ENCODE data around the gene RIMBP2.

The RIMBP2 gene

GRCh38 chr12:130557201-130557600 is 158.9 kb downstream of the RIMBP2 start:
- CTCF ChIA-PET: no interaction called here
- Histone ChIP-seq H3K36me3 (ENCODE audit: control insufficient read depth in 2 of 2, insufficient read depth in 1 of 2, low read length in 2 of 2) (no peaks in the 10 kb centered on the region), H3K27ac (ENCODE audit: extremely low read depth, low read depth, low read length) (no peak overlapping the region), H3K4me1 (ENCODE audit: control insufficient read depth, insufficient read depth, low read length) (no peaks in the 10 kb centered on the region), H3K9me3 (ENCODE audit: control insufficient read depth, insufficient read depth, low read depth, low read length) (no peaks in the 10 kb centered on the region), H3K4me3 (ENCODE audit: low read depth, low read length) (no peak overlapping the region)
- TF ChIP-seq ZNF324 (tag by site-specific recombination; IDR thresholded peaks at IDR 0.05) (no peak), ZNF791 (tag by site-specific recombination; IDR thresholded peaks at IDR 0.05) (no peak), ZNF48 (tag by site-specific recombination; IDR thresholded peaks at IDR 0.05) (no peak), ZNF404 (tag by site-specific recombination; IDR thresholded peaks at IDR 0.05) (no peak), ZNF707 (tag by site-specific recombination; IDR thresholded peaks at IDR 0.05) (no peak), ZNF211 (tag by site-specific recombination; IDR thresholded peaks at IDR 0.05; ENCODE audit: low read depth) (no peak), ZBTB44 (tag by site-specific recombination; IDR thresholded peaks at IDR 0.05) (no peak), ZNF626 (tag by site-specific recombination; IDR thresholded peaks at IDR 0.05) (no peak), ZNF555 (tag by site-specific recombination; conservative IDR thresholded peaks at IDR 0.05) (no peak), ZNF521 (tag by site-specific recombination; IDR thresholded peaks at IDR 0.05) (no peak), ZFP3 (tag by site-specific recombination; IDR thresholded peaks at IDR 0.05; ENCODE audit: low read depth) (no peak), TRIM28 (IDR thresholded peaks at IDR 0.05; ENCODE audit: borderline replicate concordance, low read length) (no peak), EGR2 (tag by site-specific recombination; IDR thresholded peaks at IDR 0.05; ENCODE audit: low read depth) (no peak)
- TF ChIP-seq, protein P1, sequence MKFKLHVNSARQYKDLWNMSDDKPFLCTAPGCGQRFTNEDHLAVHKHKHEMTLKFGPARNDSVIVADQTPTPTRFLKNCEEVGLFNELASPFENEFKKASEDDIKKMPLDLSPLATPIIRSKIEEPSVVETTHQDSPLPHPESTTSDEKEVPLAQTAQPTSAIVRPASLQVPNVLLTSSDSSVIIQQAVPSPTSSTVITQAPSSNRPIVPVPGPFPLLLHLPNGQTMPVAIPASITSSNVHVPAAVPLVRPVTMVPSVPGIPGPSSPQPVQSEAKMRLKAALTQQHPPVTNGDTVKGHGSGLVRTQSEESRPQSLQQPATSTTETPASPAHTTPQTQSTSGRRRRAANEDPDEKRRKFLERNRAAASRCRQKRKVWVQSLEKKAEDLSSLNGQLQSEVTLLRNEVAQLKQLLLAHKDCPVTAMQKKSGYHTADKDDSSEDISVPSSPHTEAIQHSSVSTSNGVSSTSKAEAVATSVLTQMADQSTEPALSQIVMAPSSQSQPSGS (tag by site-specific recombination; IDR thresholded peaks at IDR 0.05; ENCODE audit: low read depth): no peak
- POLR2A ChIA-PET: no interaction called here

DNA sequence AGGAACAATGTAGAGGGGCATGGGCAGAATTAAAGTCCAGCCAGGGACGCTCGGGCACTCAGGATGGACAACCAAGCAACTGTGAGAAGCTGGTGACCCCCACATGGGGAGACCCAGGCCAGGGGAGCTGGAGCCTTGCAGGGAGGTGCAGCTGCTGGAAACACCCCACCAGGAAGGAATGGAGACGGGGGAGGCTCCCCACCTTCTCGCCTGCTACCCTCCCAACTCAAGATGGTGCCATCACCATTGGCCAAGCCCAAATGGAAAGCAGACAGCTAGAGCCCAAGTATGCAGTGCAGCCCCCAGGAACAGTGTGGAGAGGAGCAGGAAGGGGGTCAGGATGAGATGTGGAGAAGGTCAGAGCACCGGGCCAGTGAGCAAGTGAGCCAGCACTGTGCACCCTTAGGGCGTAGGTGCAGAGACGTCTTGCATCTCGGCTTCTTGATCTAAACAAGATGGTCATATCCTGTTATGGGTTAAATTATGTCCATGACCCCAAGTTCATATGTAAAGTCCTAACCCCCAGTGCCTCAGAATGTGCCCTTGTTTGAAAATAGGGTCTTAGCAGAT is 159.5 kb downstream of the RIMBP2 start:
- no peaks in the 10 kb centered on the region for H3K4me1 ChIP-seq (ENCODE audit: control insufficient read depth, insufficient read depth, low read length)
- no peak for TF ChIP-seq ZFP3 (tag by site-specific recombination; IDR thresholded peaks at IDR 0.05; ENCODE audit: low read depth)
- TF ChIP-seq SCRT2 (tag by site-specific recombination; IDR thresholded peaks at IDR 0.05): no peak
- TF ChIP-seq ZNF280D (tag by site-specific recombination; IDR thresholded peaks at IDR 0.05): no peak
- no peak for TF ChIP-seq KLF7 (tag by site-specific recombination; IDR thresholded peaks at IDR 0.05; ENCODE audit: borderline replicate concordance)
- no peak for TF ChIP-seq ZNF274 (IDR thresholded peaks at IDR 0.05; ENCODE audit: low read length)
- TF ChIP-seq ZNF274 (tag by site-specific recombination; IDR thresholded peaks at IDR 0.05; ENCODE audit: borderline replicate concordance): no peak
- TF ChIP-seq, protein P2, sequence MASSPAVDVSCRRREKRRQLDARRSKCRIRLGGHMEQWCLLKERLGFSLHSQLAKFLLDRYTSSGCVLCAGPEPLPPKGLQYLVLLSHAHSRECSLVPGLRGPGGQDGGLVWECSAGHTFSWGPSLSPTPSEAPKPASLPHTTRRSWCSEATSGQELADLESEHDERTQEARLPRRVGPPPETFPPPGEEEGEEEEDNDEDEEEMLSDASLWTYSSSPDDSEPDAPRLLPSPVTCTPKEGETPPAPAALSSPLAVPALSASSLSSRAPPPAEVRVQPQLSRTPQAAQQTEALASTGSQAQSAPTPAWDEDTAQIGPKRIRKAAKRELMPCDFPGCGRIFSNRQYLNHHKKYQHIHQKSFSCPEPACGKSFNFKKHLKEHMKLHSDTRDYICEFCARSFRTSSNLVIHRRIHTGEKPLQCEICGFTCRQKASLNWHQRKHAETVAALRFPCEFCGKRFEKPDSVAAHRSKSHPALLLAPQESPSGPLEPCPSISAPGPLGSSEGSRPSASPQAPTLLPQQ (tag by site-specific recombination; IDR thresholded peaks at IDR 0.05): no peak
- TF ChIP-seq ZBTB48 (tag by site-specific recombination; IDR thresholded peaks at IDR 0.05): no peak
- no peak for TF ChIP-seq EGR2 (tag by site-specific recombination; IDR thresholded peaks at IDR 0.05; ENCODE audit: low read depth)
- no peak for TF ChIP-seq ZBTB17 (tag by site-specific recombination; IDR thresholded peaks at IDR 0.05)
- TF ChIP-seq ZNF133 (tag by site-specific recombination; IDR thresholded peaks at IDR 0.05): no peak
- TF ChIP-seq YY1 (tag by site-specific recombination; IDR thresholded peaks at IDR 0.05): no peak
- no peak for TF ChIP-seq HOXA7 (CRISPR knock-in tag; IDR thresholded peaks at IDR 0.05; ENCODE audit: borderline replicate concordance)
- TF ChIP-seq OVOL3 (tag by site-specific recombination; IDR thresholded peaks at IDR 0.05): no peak
- TF ChIP-seq, protein P3, sequence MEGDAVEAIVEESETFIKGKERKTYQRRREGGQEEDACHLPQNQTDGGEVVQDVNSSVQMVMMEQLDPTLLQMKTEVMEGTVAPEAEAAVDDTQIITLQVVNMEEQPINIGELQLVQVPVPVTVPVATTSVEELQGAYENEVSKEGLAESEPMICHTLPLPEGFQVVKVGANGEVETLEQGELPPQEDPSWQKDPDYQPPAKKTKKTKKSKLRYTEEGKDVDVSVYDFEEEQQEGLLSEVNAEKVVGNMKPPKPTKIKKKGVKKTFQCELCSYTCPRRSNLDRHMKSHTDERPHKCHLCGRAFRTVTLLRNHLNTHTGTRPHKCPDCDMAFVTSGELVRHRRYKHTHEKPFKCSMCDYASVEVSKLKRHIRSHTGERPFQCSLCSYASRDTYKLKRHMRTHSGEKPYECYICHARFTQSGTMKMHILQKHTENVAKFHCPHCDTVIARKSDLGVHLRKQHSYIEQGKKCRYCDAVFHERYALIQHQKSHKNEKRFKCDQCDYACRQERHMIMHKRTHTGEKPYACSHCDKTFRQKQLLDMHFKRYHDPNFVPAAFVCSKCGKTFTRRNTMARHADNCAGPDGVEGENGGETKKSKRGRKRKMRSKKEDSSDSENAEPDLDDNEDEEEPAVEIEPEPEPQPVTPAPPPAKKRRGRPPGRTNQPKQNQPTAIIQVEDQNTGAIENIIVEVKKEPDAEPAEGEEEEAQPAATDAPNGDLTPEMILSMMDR (tag by site-specific recombination; IDR thresholded peaks at IDR 0.05): no peak
- H3K4me3 ChIP-seq (ENCODE audit: low read depth, low read length): no peak overlapping the region
- H3K27ac ChIP-seq (ENCODE audit: extremely low read depth, low read depth, low read length): no peak overlapping the region
- no peaks in the 10 kb centered on the region for H3K9me3 ChIP-seq (ENCODE audit: control insufficient read depth, insufficient read depth, low read depth, low read length)
- H3K36me3 ChIP-seq (ENCODE audit: control insufficient read depth in 2 of 2, insufficient read depth in 1 of 2, low read length in 2 of 2): no peaks in the 10 kb centered on the region
- POLR2A ChIA-PET: no interaction called here
- CTCF ChIA-PET: no interaction called here

Data from HEK293 (cell line).